Fibroblast of lung (primary cell): ENCODE results near the gene LRRC3.

Source experiments
- CTCF ChIP-seq, 2 donors: IDR thresholded peaks in 1 of 2; conservative IDR thresholded peaks in 1 of 2; 1 replicate in 1 of 2; 2 replicates in 1 of 2; pipeline ENCODE4 v1.5.1; 2011 to 2012; ENCODE audit warnings: low read length in 2 of 2, control low read depth in 1 of 2, inconsistent platforms in 1 of 2, low read depth in 1 of 2, mild to moderate bottlenecking in 1 of 2
- EZH2 ChIP-seq: IDR thresholded peaks from 2 replicates; pipeline ENCODE4 v1.5.1; 2012; ENCODE audit warnings: low read length, control low read depth, mild to moderate bottlenecking; ENCODE audit errors: missing control alignments

GRCh38 chr21:44478124-44478800 is 23.0 kb downstream of the LRRC3 start:
- TF ChIP-seq CTCF (conservative IDR thresholded peaks at IDR 0.05 in 1 of 2, IDR thresholded peaks at IDR 0.05 in 1 of 2; ENCODE audit: low read depth in 1 of 2, low read length in 2 of 2) (no peak), EZH2 (no peak)
